Activated T-cell treated with anti-CD3 and anti-CD28 coated beads for 4 hours (primary cell): ENCODE results near the gene SAMD13.

Source experiments
- DNase-seq: peaks from one replicate; pipeline ENCODE4 v3.0.0-alpha.2; 2020

Gene SAMD13

GRCh38 chr1:84301004-84301784 lies at the start of gene SAMD13:
Gene SAMD13, plus strand, starts transcription at chr1:84301708. Its CDS starts 1,527 bp downstream, at chr1:84303235.
- peak; percentile 6 for DNase-seq

GRCh38 chr1:84253036-84253435 lies 48.5 kb upstream of the SAMD13 start:
- DNase-seq, result no peak

GRCh38 chr1:84253891-84254290 lies 47.6 kb upstream of the SAMD13 start:
- no peak for DNase-seq

GRCh38 chr1:84254703-84255238 lies 46.7 kb upstream of the SAMD13 start:
- DNase-seq, result no peak

GRCh38 chr1:84255582-84255981 lies 45.9 kb upstream of the SAMD13 start:
- DNase-seq, result no peak

- no peak for DNase-seq
These were observed 43.9 kb upstream of the SAMD13 start for GRCh38 chr1:84257617-84258016.

- DNase-seq, result no peak
These were observed 42.1 kb upstream of the SAMD13 start for GRCh38 chr1:84259376-84259775.

- DNase-seq, result no peak
These were observed 41.5 kb upstream of the SAMD13 start for GRCh38 chr1:84259989-84260388.

GRCh38 chr1:84260852-84261518 lies 40.5 kb upstream of the SAMD13 start:
- no peak for DNase-seq

- no peak for DNase-seq
These were observed 36.5 kb upstream of the SAMD13 start for GRCh38 chr1:84264961-84265360.

GRCh38 chr1:84265867-84266266 lies 35.6 kb upstream of the SAMD13 start:
- DNase-seq, result no peak

GRCh38 chr1:84266748-84267147 lies 34.8 kb upstream of the SAMD13 start:
- no peak for DNase-seq

- DNase-seq, result no peak
These were observed 34.0 kb upstream of the SAMD13 start for GRCh38 chr1:84267476-84267875.

- no peak for DNase-seq
These were observed 33.2 kb upstream of the SAMD13 start for GRCh38 chr1:84268346-84268745.

- no peak for DNase-seq
These were observed 32.2 kb upstream of the SAMD13 start for GRCh38 chr1:84269306-84269705.

- no peak for DNase-seq
These were observed 29.9 kb upstream of the SAMD13 start for GRCh38 chr1:84271441-84272151.

- DNase-seq, result no peak
These were observed 29.1 kb upstream of the SAMD13 start for GRCh38 chr1:84272401-84272800.

- DNase-seq, result no peak
These were observed 24.0 kb upstream of the SAMD13 start for GRCh38 chr1:84277343-84278059.

- DNase-seq, result no peak
These were observed 22.6 kb upstream of the SAMD13 start for GRCh38 chr1:84278905-84279304.

- no peak for DNase-seq
These were observed 20.6 kb upstream of the SAMD13 start for GRCh38 chr1:84280912-84281311.

- no peak for DNase-seq
These were observed 18.7 kb upstream of the SAMD13 start for GRCh38 chr1:84282780-84283333.

- no peak for DNase-seq
These were observed 18.1 kb upstream of the SAMD13 start for GRCh38 chr1:84283381-84283780.

- no peak for DNase-seq
These were observed 15.4 kb upstream of the SAMD13 start for GRCh38 chr1:84286071-84286470.
